ENCODE measurements around the gene DYNC1LI1. TPM values are rescaled to one million over a fixed set of nuclear protein-coding genes. Genes with fewer than 3 reads are reported as not detected.

Gene DYNC1LI1
- total and polyA plus RNA-seq, 9 of the 15 experiments (the other 6 are each of a cell fraction or from before 2014, with no cell fraction given) = 21.0 to 85.4 (median 61.3) TPM

DNA sequence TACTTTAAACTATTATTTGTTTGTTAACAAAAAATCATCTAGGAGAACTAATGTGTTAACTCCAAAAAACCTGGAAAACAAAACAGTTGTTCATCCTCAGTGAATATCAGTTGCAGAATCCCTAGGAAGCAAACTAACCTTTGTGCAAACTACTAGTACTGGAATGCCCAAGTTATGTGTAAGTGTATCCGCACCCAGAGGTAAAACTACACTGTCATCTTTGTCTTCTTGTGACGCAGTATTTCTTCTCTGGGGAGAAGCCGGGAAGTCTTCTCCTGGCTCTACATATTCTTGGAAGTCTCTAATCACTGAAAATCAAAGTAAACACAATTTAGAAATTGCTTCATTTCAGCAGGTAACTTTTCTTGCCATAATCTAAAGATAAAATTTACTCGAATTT lies 29.8 kb downstream of the DYNC1LI1 start:
- Histone ChIP-seq H3K79me2 (ENCODE audit: control insufficient read depth, insufficient read depth, low read length) (peaks cover 10% of the 10 kb centered on the region; the same call in 2 of the 3 replicates), H3K36me3 (ENCODE audit: control insufficient read depth, insufficient read depth, low read length) (peaks cover 58% of the 10 kb centered on the region), H3K4me3 (no peak overlapping the region), H2AFZ (ENCODE audit: low read depth, low read length) (no peak overlapping the region), H3K27ac (ENCODE audit: extremely low read depth, low read depth, low read length) (no peak overlapping the region), H4K20me1 (replicated peaks; ENCODE audit: control insufficient read depth, insufficient read depth, low read length) (no peaks in the 10 kb centered on the region), H3K27me3 (ENCODE audit: control insufficient read depth in 2 of 2, insufficient read depth in 2 of 2, low read length in 2 of 2) (no peaks in the 10 kb centered on the region), H3K9me1 (ENCODE audit: control insufficient read depth, insufficient read depth, low read length) (no peaks in the 10 kb centered on the region), H3K9ac (ENCODE audit: insufficient read depth in 1 of 2, low read depth in 2 of 2, low read length in 2 of 2) (no peak overlapping the region), H3K4me2 (ENCODE audit: insufficient read depth, low read length) (no peak overlapping the region), H3K9me3 (replicated peaks; ENCODE audit: control insufficient read depth, insufficient read depth, low read depth, low read length) (no peaks in the 10 kb centered on the region), H3K4me1 (replicated peaks in 1 of 2; ENCODE audit: control insufficient read depth in 2 of 2, insufficient read depth in 2 of 2, low read length in 2 of 2) (no peaks in the 10 kb centered on the region)
- ChIA-PET POLR2A (no interaction called here), CTCF (ENCODE audit: low intra/inter-chr PET ratio) (interaction anchor here (0.7 kb wide), 1 partner anchor 135 kb away, joined by 5 read pairs; no protein-coding TSS in a partner anchor)
- in situ Hi-C loops (cut with MboI) (no loop called here), intact Hi-C loops (cut with micrococcal nuclease) (no loop called here)
- FAIRE-seq (peak; percentile 23), DNase-seq (ENCODE audit: extremely low read depth in 1 of 4, low spot score in 3 of 4) (no peak), ATAC-seq (no peak)
- 69% methylated on average over 4 of the region's 4 CpGs for WGBS (ENCODE audit: insufficient coverage, low coverage, missing lambda C conversion rate)
- BruUV-seq (replicated peaks) = no TSS peak
- no peak for TF ChIP-seq ZNF696 (CRISPR knock-in tag; conservative IDR thresholded peaks at IDR 0.05)
- no peak for TF ChIP-seq CBFA2T3 (IDR thresholded peaks at IDR 0.05)
- TF ChIP-seq TAF9B (IDR thresholded peaks at IDR 0.05; ENCODE audit: partially characterized antibody) = no peak
- TF ChIP-seq HMG20A (CRISPR knock-in tag; conservative IDR thresholded peaks at IDR 0.05) = no peak
- TF ChIP-seq ZBTB7A (IDR thresholded peaks at IDR 0.05; ENCODE audit: borderline replicate concordance, control insufficient read depth, low read depth, low read length) = no peak
- no peak for TF ChIP-seq SIRT6 (IDR thresholded peaks at IDR 0.05; ENCODE audit: low read depth, low read length)
- no peak for TF ChIP-seq ZBTB1 (CRISPR knock-in tag; IDR thresholded peaks at IDR 0.05; ENCODE audit: borderline replicate concordance, low read depth)
- no peak for TF ChIP-seq NR2C1 (IDR thresholded peaks at IDR 0.05)
- TF ChIP-seq NR2C1 (tag; IDR thresholded peaks at IDR 0.05) = no peak
- no peak for TF ChIP-seq CEBPG (CRISPR knock-in tag; IDR thresholded peaks at IDR 0.05)
- TF ChIP-seq CEBPG (tag; conservative IDR thresholded peaks at IDR 0.05 in 1 of 2, IDR thresholded peaks at IDR 0.05 in 1 of 2) = no peak
- no peak for TF ChIP-seq ZKSCAN1 (IDR thresholded peaks at IDR 0.05; ENCODE audit: low read depth, low read length)
- no peak for TF ChIP-seq ZNF57 (CRISPR knock-in tag; IDR thresholded peaks at IDR 0.05)
- TF ChIP-seq SP1 (CRISPR knock-in tag; IDR thresholded peaks at IDR 0.05) = no peak
- no peak for TF ChIP-seq POU5F1 (IDR thresholded peaks at IDR 0.05; ENCODE audit: borderline replicate concordance, low read depth, low read length, partially characterized antibody)
- no peak for TF ChIP-seq RB1 (IDR thresholded peaks at IDR 0.05; ENCODE audit: low read depth)
- no peak for TF ChIP-seq CCAR2 (IDR thresholded peaks at IDR 0.05; ENCODE audit: low read depth, low read length)
- TF ChIP-seq BCOR (IDR thresholded peaks at IDR 0.05) = no peak
- no peak for TF ChIP-seq NKRF (IDR thresholded peaks at IDR 0.05; ENCODE audit: borderline replicate concordance)
- no peak for TF ChIP-seq PRDM10 (IDR thresholded peaks at IDR 0.05; ENCODE audit: partially characterized antibody)

Data from K562 (cell line).